K562 (cell line): ENCODE data around the gene RACK1. TPM values are rescaled to one million over a fixed set of nuclear protein-coding genes. Genes with fewer than 3 reads are reported as not detected.

Experiments used
- ARID1B ChIP-seq: fragments of 450-650 bp; IDR thresholded peaks from 2 replicates; pipeline ENCODE4 v1.6.1; 2016; ENCODE audit warnings: antibody characterized with exemption, mild to moderate bottlenecking, inconsistent platforms
- ARID4B ChIP-seq: sonication (generic); formaldehyde crosslinking; IDR thresholded peaks from 2 replicates; pipeline ENCODE4 v1.8.0; 2022; ENCODE audit warnings: mild to moderate bottlenecking, missing genetic modification reagents
- CBFB ChIP-seq: sonication (generic); formaldehyde crosslinking; IDR thresholded peaks from 2 replicates; pipeline ENCODE4 v1.4.0; 2020; ENCODE audit warnings: mild to moderate bottlenecking, missing genetic modification reagents
- CEBPZ ChIP-seq: fragments of 150-350 bp; IDR thresholded peaks from 2 replicates; pipeline ENCODE4 v1.6.1; 2014; ENCODE audit warnings: low read depth, mild to moderate bottlenecking, low read length, borderline replicate concordance
- HOXB6 ChIP-seq: fragments of 250-450 bp; sonication (Bioruptor Pico); IDR thresholded peaks from 2 replicates; pipeline ENCODE4 v1.5.1; 2022; ENCODE audit warnings: mild to moderate bottlenecking, borderline replicate concordance
- MAFK ChIP-seq: IDR thresholded peaks from 2 replicates; pipeline ENCODE4 v1.6.1; 2011; ENCODE audit warnings: low read length, improper control_type of control experiment
- POLR2A ChIP-seq: fragments of 450-650 bp; conservative IDR thresholded peaks from 2 replicates; pipeline ENCODE4 v1.6.1; 2016
- POLR3A ChIP-seq: IDR thresholded peaks from 2 replicates; pipeline ENCODE4 v1.6.1; 2011; ENCODE audit warnings: borderline replicate concordance, mild to moderate bottlenecking, moderate library complexity; ENCODE audit not compliant: insufficient read length, insufficient read depth; ENCODE audit errors: extremely low read depth
- SETDB1 ChIP-seq: IDR thresholded peaks from one replicate; pipeline ENCODE4 v1.6.1; 2012; ENCODE audit warnings: low read length, control low read depth, inconsistent platforms
- SPI1 ChIP-seq: IDR thresholded peaks from 2 replicates; pipeline ENCODE4 v1.6.1; 2011; ENCODE audit warnings: low read depth, low read length, control low read depth, borderline replicate concordance
- ZBTB1 ChIP-seq: sonication (generic); formaldehyde crosslinking; IDR thresholded peaks from 2 replicates; pipeline ENCODE4 v1.8.1; 2023; ENCODE audit warnings: missing genetic modification reagents, low read depth, mild to moderate bottlenecking, borderline replicate concordance
- ZNF165 ChIP-seq: fragments of 250-450 bp; sonication (Bioruptor Pico); IDR thresholded peaks from 2 replicates; pipeline ENCODE4 v1.4.0; 2020; ENCODE audit warnings: borderline replicate concordance
- ZNF707 ChIP-seq: fragments of 250-450 bp; sonication (Bioruptor Pico); conservative IDR thresholded peaks from 2 replicates; pipeline ENCODE4 v1.8.0; 2022; ENCODE audit warnings: inconsistent platforms, mild to moderate bottlenecking, moderate library complexity
- ZNF75A ChIP-seq: fragments of 450-650 bp; formaldehyde crosslinking; IDR thresholded peaks from 2 replicates; pipeline ENCODE4 v1.4.0; 2020; ENCODE audit warnings: mild to moderate bottlenecking
- polyA plus RNA-seq, 8 experiments: library from polyadenylated mRNA; depleted of rRNA in 4 of 8; stranded (reverse) in 5 of 8; unstranded in 3 of 8; fragments of >200 nt; fragmentation: Nextera tagmentation in 2 of 8; fragmentation: Illumina TruSeq in 1 of 8; extraction: Ambion mirVana in 2 of 8; extraction: Trizol in 1 of 8; gene quantifications; 2 replicates each; pipeline versions ENCODE4 v1.2.1 to v1.2.3, GENCODE V29; 2011 to 2014; ENCODE audit warnings: inconsistent platforms in 1 of 8, missing spikeins in 1 of 8
- total RNA-seq, 7 experiments: library from RNA; depleted of rRNA in 6 of 7; stranded (reverse); fragments of >200 nt in 6 of 7; fragmentation: Illumina TruSeq in 2 of 7; extraction: Trizol in 2 of 7; gene quantifications; 2 replicates each; pipeline versions ENCODE4 v1.2.1 to v1.2.3, GENCODE V29; 2011 to 2021; ENCODE audit warnings: low replicate concordance in 1 of 7
- TF ChIP-seq, protein P1 (sequence below), 3 experiments: fragments of 200-800 bp in 1 of 3; fragments of 250-450 bp in 1 of 3; fragments of 450-650 bp in 1 of 3; sonication (Bioruptor Pico) in 1 of 3; sonication (Bioruptor generic) in 1 of 3; formaldehyde crosslinking in 1 of 3; IDR thresholded peaks; 2 replicates each; pipeline versions ENCODE4 v1.6.1 to v1.8.0; 2016 to 2022; ENCODE audit warnings: mild to moderate bottlenecking in 2 of 3, missing genetic modification characterization in 2 of 3, missing compliant biosample characterization in 1 of 3, moderate library complexity in 1 of 3

The RACK1 gene
- total and polyA plus RNA-seq, 9 of the 15 experiments (the other 6 are each of a cell fraction or from before 2014, with no cell fraction given): 2,303 to 5,311 (median 3,833) TPM

DNA sequence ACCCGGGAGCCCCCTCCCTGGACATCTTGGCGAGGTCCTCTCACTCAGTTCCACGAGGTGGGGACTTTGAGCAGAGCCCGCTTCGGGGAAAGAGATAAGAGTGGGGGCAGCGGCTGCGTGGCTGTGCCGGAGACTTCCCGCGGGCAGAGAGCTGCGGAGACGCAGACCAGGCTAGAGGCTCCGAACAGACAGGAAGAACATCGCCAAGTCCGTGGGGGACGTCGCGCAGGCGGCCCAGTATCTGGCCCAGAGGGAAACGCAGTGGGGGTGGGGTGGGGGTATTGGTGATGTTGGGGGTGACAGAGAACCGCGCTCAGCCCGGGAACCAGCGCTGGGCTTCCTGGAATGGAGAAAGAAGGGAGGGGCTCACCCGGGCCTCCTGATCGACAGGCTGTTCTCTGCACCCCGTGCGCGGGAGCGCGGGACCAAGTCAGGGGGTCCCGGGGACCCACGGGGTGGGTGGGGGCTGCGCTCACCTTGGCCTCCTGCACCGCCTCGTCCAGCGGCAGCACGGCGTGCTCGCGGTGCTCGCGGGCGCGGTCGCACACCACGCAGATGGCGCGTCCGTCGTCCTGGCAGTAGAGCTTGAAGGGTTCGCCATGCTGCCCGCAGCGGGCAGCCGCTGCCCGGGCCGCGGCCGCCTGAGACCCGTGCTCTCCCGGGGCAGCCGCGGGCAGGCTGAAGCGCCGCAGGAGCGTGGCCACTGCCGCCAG, 39.4 kb downstream of the RACK1 start (continued):
- no peak for TF ChIP-seq CEBPZ
- TF ChIP-seq POLR3A: no peak
- TF ChIP-seq ZNF165 (CRISPR knock-in tag): no peak
- no peak for TF ChIP-seq HOXB6
- no peak for TF ChIP-seq SPI1
- TF ChIP-seq SETDB1: no peak
- peak; percentile 49; the same call in 1 of the 2 replicates for TF ChIP-seq ARID1B
- TF ChIP-seq ZNF707 (CRISPR knock-in tag): no peak
- 0 out of 2 replicates have a peak, but pooled peaks have one; percentile 58 for TF ChIP-seq ARID4B (CRISPR knock-in tag)
- no peak for TF ChIP-seq ZBTB1 (CRISPR knock-in tag)
- peak; percentile 49 for TF ChIP-seq POLR2A
- TF ChIP-seq CBFB (CRISPR knock-in tag): no peak
- no peak for TF ChIP-seq ZNF75A (CRISPR knock-in tag)
- TF ChIP-seq, protein P1, sequence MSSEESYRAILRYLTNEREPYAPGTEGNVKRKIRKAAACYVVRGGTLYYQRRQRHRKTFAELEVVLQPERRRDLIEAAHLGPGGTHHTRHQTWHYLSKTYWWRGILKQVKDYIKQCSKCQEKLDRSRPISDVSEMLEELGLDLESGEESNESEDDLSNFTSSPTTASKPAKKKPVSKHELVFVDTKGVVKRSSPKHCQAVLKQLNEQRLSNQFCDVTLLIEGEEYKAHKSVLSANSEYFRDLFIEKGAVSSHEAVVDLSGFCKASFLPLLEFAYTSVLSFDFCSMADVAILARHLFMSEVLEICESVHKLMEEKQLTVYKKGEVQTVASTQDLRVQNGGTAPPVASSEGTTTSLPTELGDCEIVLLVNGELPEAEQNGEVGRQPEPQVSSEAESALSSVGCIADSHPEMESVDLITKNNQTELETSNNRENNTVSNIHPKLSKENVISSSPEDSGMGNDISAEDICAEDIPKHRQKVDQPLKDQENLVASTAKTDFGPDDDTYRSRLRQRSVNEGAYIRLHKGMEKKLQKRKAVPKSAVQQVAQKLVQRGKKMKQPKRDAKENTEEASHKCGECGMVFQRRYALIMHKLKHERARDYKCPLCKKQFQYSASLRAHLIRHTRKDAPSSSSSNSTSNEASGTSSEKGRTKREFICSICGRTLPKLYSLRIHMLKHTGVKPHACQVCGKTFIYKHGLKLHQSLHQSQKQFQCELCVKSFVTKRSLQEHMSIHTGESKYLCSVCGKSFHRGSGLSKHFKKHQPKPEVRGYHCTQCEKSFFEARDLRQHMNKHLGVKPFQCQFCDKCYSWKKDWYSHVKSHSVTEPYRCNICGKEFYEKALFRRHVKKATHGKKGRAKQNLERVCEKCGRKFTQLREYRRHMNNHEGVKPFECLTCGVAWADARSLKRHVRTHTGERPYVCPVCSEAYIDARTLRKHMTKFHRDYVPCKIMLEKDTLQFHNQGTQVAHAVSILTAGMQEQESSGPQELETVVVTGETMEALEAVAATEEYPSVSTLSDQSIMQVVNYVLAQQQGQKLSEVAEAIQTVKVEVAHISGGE (CRISPR knock-in tag; IDR thresholded peaks at IDR 0.05): no peak
- no peak for TF ChIP-seq MAFK
